Skeletal muscle tissue (tissue), 4 donors: Measurements from ENCODE around the gene RITA1. TPM values are rescaled to one million over a fixed set of nuclear protein-coding genes. Genes with fewer than 3 reads are reported as not detected.
"Not testable (repeated sequence)": the region's sequence is repeated elsewhere in the genome, so short reads cannot be mapped to it uniquely, and the experiment has no call there.

Experiments
- H3K27ac ChIP-seq: one replicate; pipeline ENCODE4 v1.7.0; 2013; ENCODE audit warnings: mild to moderate bottlenecking, low read depth, low read length, inconsistent platforms
- H3K27me3 ChIP-seq, 3 donors: one replicate each; pipeline ENCODE4 v1.7.0; 2013; ENCODE audit warnings: low read length in 3 of 3; ENCODE audit not compliant: control insufficient read depth in 3 of 3, insufficient read depth in 3 of 3
- H3K36me3 ChIP-seq, 3 donors: one replicate each; pipeline ENCODE4 v1.7.0; 2013; ENCODE audit warnings: low read length in 3 of 3; ENCODE audit not compliant: control insufficient read depth in 3 of 3, insufficient read depth in 3 of 3
- H3K4me1 ChIP-seq, 3 donors: one replicate each; pipeline ENCODE4 v1.7.0; 2013; ENCODE audit warnings: low read length in 3 of 3, mild to moderate bottlenecking in 3 of 3; ENCODE audit not compliant: control insufficient read depth in 3 of 3, insufficient read depth in 3 of 3
- H3K4me3 ChIP-seq, 3 donors: one replicate each; pipeline ENCODE4 v1.7.0; 2013; ENCODE audit warnings: low read length in 3 of 3
- H3K9ac ChIP-seq, 3 donors: one replicate each; pipeline ENCODE4 v1.7.0; 2013; ENCODE audit warnings: low read length in 3 of 3, mild to moderate bottlenecking in 3 of 3, moderate library complexity in 2 of 3, low read depth in 1 of 3
- H3K9me3 ChIP-seq, 3 donors: one replicate each; pipeline ENCODE4 v1.7.0; 2013; ENCODE audit warnings: low read length in 3 of 3; ENCODE audit not compliant: control insufficient read depth in 3 of 3
- total RNA-seq: library from RNA; depleted of rRNA; stranded (reverse); fragments of >200 nt; gene quantifications from one replicate; pipeline ENCODE4 v1.2.3, GENCODE V29; 2014
- donor health status: Osteomylitis.

Gene RITA1
- total RNA-seq, 1 donor from 2014 or later = 10.4 TPM

- Histone ChIP-seq H3K4me3 (no peak overlapping the region), H3K9me3 (no peaks in the 10 kb centered on the region), H3K27ac (no peak overlapping the region), H3K9ac (no peak overlapping the region), H3K4me1 (peaks cover 7 to 26% (median 25%) of the 10 kb centered on the region in 3 donors), H3K27me3 (no peaks in the 10 kb centered on the region), H3K36me3 (no peaks in the 10 kb centered on the region)
Observed at GRCh38 chr12:113201187-113202177, 16.0 kb downstream of the RITA1 start.

- H3K27ac ChIP-seq = no peak overlapping the region
- H3K9ac ChIP-seq = no peak overlapping the region
- no peaks in the 10 kb centered on the region for H3K27me3 ChIP-seq
- no peaks in the 10 kb centered on the region for H3K9me3 ChIP-seq
- no peak overlapping the region for H3K4me3 ChIP-seq
- H3K4me1 ChIP-seq = peaks cover 7 to 20% (median 20%) of the 10 kb centered on the region in 3 donors
- H3K36me3 ChIP-seq = no peaks in the 10 kb centered on the region
Observed at GRCh38 chr12:113202300-113203075, 17.0 kb downstream of the RITA1 start.

GRCh38 chr12:113203852-113204760 is 18.6 kb downstream of the RITA1 start:
- Histone ChIP-seq H3K9ac (peak overlapping the region in 1 of 3 donors; percentile 3), H3K27me3 (no peaks in the 10 kb centered on the region), H3K4me1 (peaks cover 7 to 22% (median 20%) of the 10 kb centered on the region in 3 donors), H3K4me3 (no peak overlapping the region), H3K27ac (peak overlapping the region; percentile 42), H3K9me3 (no peaks in the 10 kb centered on the region), H3K36me3 (no peaks in the 10 kb centered on the region)

- Histone ChIP-seq H3K27me3 (no peaks in the 10 kb centered on the region), H3K36me3 (no peaks in the 10 kb centered on the region), H3K4me3 (no peak overlapping the region), H3K4me1 (peaks cover 7 to 25% (median 20%) of the 10 kb centered on the region in 3 donors), H3K27ac (peak overlapping the region; percentile 42), H3K9ac (peak overlapping the region in 1 of 3 donors; percentile 3), H3K9me3 (no peaks in the 10 kb centered on the region)
Observed at GRCh38 chr12:113204804-113205203, 19.3 kb downstream of the RITA1 start.

- H3K4me1 ChIP-seq = peaks cover 7 to 14% (median 12%) of the 10 kb centered on the region in 3 donors
- not testable (repeated sequence) for H3K9me3 ChIP-seq, H3K27me3 ChIP-seq, H3K36me3 ChIP-seq, H3K9ac ChIP-seq, H3K4me3 ChIP-seq, H3K27ac ChIP-seq
Observed at GRCh38 chr12:113206802-113207201, 21.3 kb downstream of the RITA1 start.

GRCh38 chr12:113207613-113208040 is 22.1 kb downstream of the RITA1 start:
- peak overlapping the region; percentile 72 for H3K27ac ChIP-seq
- H3K9me3 ChIP-seq = no peaks in the 10 kb centered on the region
- H3K4me1 ChIP-seq = peaks cover 7 to 13% (median 9%) of the 10 kb centered on the region in 3 donors
- no peak overlapping the region for H3K9ac ChIP-seq
- peak overlapping the region in 1 of 3 donors; percentile 6 for H3K4me3 ChIP-seq
- no peaks in the 10 kb centered on the region for H3K27me3 ChIP-seq
- H3K36me3 ChIP-seq = no peaks in the 10 kb centered on the region

GRCh38 chr12:113208041-113208934 is 22.8 kb downstream of the RITA1 start:
- Histone ChIP-seq H3K4me1 (peaks cover 7 to 13% (median 9%) of the 10 kb centered on the region in 3 donors), H3K4me3 (no peak overlapping the region), H3K36me3 (no peaks in the 10 kb centered on the region), H3K27ac (peak overlapping the region; percentile 72), H3K27me3 (no peaks in the 10 kb centered on the region), H3K9me3 (no peaks in the 10 kb centered on the region), H3K9ac (no peak overlapping the region)

GRCh38 chr12:113211160-113211559 is 25.6 kb downstream of the RITA1 start:
- Histone ChIP-seq H3K9me3 (no peaks in the 10 kb centered on the region), H3K27me3 (no peaks in the 10 kb centered on the region), H3K9ac (no peak overlapping the region), H3K4me3 (no peak overlapping the region), H3K36me3 (no peaks in the 10 kb centered on the region), H3K27ac (no peak overlapping the region), H3K4me1 (peaks cover 0 to 10% (median 5%) of the 10 kb centered on the region in 3 donors)
